ENCODE data around the gene MDFI. TPM values are rescaled to one million over a fixed set of nuclear protein-coding genes. Genes with fewer than 3 reads are reported as not detected.

Gene MDFI
- total RNA-seq, 1 donor from 2014 or later, result 29.5 TPM

DNA sequence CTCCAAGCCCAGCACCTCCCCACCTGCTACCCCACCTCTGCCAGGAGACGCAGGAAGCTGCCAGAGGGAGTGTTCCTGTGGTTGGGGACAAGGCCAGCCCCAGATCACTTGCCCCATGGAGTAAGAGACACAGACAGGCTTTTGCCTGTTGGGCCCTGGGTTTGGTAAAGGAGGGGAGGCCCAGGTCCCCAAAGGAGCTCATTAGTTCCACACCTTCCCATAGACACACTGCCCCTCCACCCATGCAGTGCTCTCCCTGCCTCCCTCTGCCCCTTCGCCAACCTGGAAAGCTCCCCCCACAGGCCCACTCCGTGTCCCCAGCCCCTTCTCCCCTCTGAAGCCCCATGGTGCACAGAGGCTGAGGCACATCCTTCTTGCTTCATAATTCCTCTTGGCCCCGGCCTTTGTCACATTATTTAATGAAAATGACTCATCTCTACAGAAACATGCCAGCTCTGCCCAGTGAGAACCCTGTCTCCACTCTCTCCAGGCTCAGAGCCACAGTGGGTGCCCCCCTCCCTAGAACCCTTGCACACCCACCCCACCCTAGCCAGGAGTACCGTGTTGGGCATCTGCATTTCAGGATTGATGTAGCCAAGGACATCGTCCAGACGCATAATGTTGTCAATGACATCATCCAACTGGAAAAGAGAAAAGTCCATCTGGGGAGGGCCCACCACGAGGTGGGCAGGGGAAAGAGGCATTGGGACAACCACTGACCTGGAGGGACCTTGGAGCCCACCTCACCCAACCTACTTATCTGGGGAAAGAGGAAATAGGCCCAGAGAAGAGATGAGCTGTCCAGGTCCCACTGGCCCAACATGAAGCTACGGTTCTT, 51.1 kb downstream of the MDFI start:
- Histone ChIP-seq H3K4me2 (no peak overlapping the region), H4K20me1 (ENCODE audit: low read depth) (no peaks in the 10 kb centered on the region), H3K9me3 (ENCODE audit: low read depth) (no peaks in the 10 kb centered on the region), H3K79me2 (ENCODE audit: low read depth) (no peaks in the 10 kb centered on the region), H3K36me3 (no peaks in the 10 kb centered on the region), H3K4me3 (no peak overlapping the region), H3K9ac (no peak overlapping the region), H3K27me3 (peaks cover 7% of the 10 kb centered on the region), H3K4me1 (no peaks in the 10 kb centered on the region), H2AFZ (replicated peaks) (no peak overlapping the region), H3F3A (ENCODE audit: low read depth) (no peaks in the 10 kb centered on the region), H3K27ac (no peak overlapping the region)
- Mint-ChIP-seq H3K27ac (no peak overlapping the region), H3K36me3 (no peaks in the 10 kb centered on the region), H3K4me3 (no peak overlapping the region), H3K4me1 (peaks cover 5% of the 10 kb centered on the region), H3K9me3 (no peaks in the 10 kb centered on the region), H3K27me3 (ENCODE audit: insufficient read depth, low read depth) (peaks cover 2% of the 10 kb centered on the region)
- TF ChIP-seq CTCF (IDR thresholded peaks at IDR 0.05), result no peak
- TF ChIP-seq EZH2phosphoT487 (IDR thresholded peaks at IDR 0.05), result no peak
- no peak for TF ChIP-seq EZH2 (IDR thresholded peaks at IDR 0.05)
- DNase-seq (ENCODE audit: low spot score), result no peak

DNA sequence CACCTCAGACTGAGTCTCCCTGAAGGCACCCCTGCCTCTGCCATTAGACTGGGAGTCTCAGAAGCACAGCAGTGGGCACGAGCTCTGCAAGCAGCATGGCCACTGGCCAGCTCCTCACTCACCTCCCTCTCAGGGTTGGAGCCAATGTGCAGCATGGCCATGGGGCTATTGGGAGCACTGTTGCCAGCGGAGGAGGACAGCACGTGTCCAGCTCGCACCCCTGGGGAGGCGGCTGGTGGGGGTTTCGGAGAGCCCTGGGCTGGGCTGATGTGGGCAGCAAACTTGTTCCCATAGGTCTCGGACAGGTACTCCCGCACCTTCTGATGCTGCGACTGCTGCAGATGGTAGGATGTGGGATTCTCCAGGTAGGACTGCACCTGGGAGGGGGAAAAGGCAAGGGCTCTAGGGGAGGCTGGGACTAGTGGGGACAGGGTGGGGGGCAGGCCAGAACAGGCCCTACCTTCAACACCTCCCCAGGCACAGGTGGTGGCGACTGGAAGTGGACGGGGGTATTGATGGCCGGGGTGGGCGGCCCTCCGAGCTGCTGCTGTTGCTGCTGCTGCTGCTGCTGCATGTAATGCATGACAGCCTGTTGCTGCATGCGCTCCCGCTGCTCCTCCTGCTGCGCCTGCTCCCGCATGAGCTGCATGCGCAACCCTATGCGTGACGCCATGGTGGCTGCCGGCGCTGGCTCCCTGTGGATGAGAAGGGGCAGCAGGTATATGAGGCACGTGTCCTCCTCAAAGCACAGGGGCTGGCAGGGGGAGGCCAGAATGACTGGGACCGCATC, 52.5 kb downstream of the MDFI start:
- H3K9ac ChIP-seq, result no peak overlapping the region
- no peak overlapping the region for H2AFZ ChIP-seq (replicated peaks)
- no peak for TF ChIP-seq EZH2 (IDR thresholded peaks at IDR 0.05)
- TF ChIP-seq CTCF (IDR thresholded peaks at IDR 0.05), result no peak
- no peak for TF ChIP-seq EZH2phosphoT487 (IDR thresholded peaks at IDR 0.05)
- no peaks in the 10 kb centered on the region for H3K36me3 Mint-ChIP-seq
- no peak overlapping the region for H3K4me3 Mint-ChIP-seq
- H3K4me1 ChIP-seq, result no peaks in the 10 kb centered on the region
- H3K27me3 Mint-ChIP-seq (ENCODE audit: insufficient read depth, low read depth), result peaks cover 4% of the 10 kb centered on the region
- H3K9me3 Mint-ChIP-seq, result no peaks in the 10 kb centered on the region
- no peak overlapping the region for H3K4me2 ChIP-seq
- H3K9me3 ChIP-seq (ENCODE audit: low read depth), result no peaks in the 10 kb centered on the region
- DNase-seq (ENCODE audit: low spot score), result no peak
- no peaks in the 10 kb centered on the region for H3F3A ChIP-seq (ENCODE audit: low read depth)
- no peak overlapping the region for H3K4me3 ChIP-seq
- no peak overlapping the region for H3K27ac ChIP-seq
- peaks cover 5% of the 10 kb centered on the region for H3K4me1 Mint-ChIP-seq
- peak overlapping the region; percentile 46 for H3K27ac Mint-ChIP-seq
- H4K20me1 ChIP-seq (ENCODE audit: low read depth), result no peaks in the 10 kb centered on the region
- H3K27me3 ChIP-seq, result no peaks in the 10 kb centered on the region
- no peaks in the 10 kb centered on the region for H3K79me2 ChIP-seq (ENCODE audit: low read depth)
- no peaks in the 10 kb centered on the region for H3K36me3 ChIP-seq

- TF ChIP-seq EZH2phosphoT487 (IDR thresholded peaks at IDR 0.05), result no peak
- no peak for TF ChIP-seq CTCF (IDR thresholded peaks at IDR 0.05)
- no peak for TF ChIP-seq EZH2 (IDR thresholded peaks at IDR 0.05)
Observed at GRCh38 chr6:41691426-41692079, 53.3 kb downstream of the MDFI start.

More at GRCh38 chr6:41691426-41692079, 53.3 kb downstream of the MDFI start:
- no peak overlapping the region for H3K4me3 ChIP-seq
- no peaks in the 10 kb centered on the region for H3K27me3 ChIP-seq
- no peaks in the 10 kb centered on the region for H3K9me3 ChIP-seq (ENCODE audit: low read depth)
- no peaks in the 10 kb centered on the region for H3F3A ChIP-seq (ENCODE audit: low read depth)
- H3K4me1 ChIP-seq, result no peaks in the 10 kb centered on the region
- no peak overlapping the region for H3K4me2 ChIP-seq
- H4K20me1 ChIP-seq (ENCODE audit: low read depth), result no peaks in the 10 kb centered on the region
- no peak overlapping the region for H3K27ac ChIP-seq
- H3K36me3 ChIP-seq, result no peaks in the 10 kb centered on the region
- H3K27me3 Mint-ChIP-seq (ENCODE audit: insufficient read depth, low read depth), result peaks cover 4% of the 10 kb centered on the region
- peaks cover 5% of the 10 kb centered on the region for H3K4me1 Mint-ChIP-seq
- H3K79me2 ChIP-seq (ENCODE audit: low read depth), result no peaks in the 10 kb centered on the region
- no peak for DNase-seq (ENCODE audit: low spot score)
- no peaks in the 10 kb centered on the region for H3K9me3 Mint-ChIP-seq
- H2AFZ ChIP-seq (replicated peaks), result no peak overlapping the region
- peak overlapping the region; percentile 16 for H3K4me3 Mint-ChIP-seq
- H3K36me3 Mint-ChIP-seq, result no peaks in the 10 kb centered on the region
- H3K27ac Mint-ChIP-seq, result peak overlapping the region; percentile 8
- no peak overlapping the region for H3K9ac ChIP-seq

Data from neural progenitor cell (in vitro differentiated cells).